GM21619 (cell line): ENCODE results near the gene BLVRA.
A peak's percentile ranks its signal among the peaks of the same experiment; 100 is the strongest.
"Not testable (repeated sequence)": the region's sequence is repeated elsewhere in the genome, so short reads cannot be mapped to it uniquely, and the experiment has no call there.

ENCODE experiments used
- ATAC-seq: cut with Tn5 transposase; IDR thresholded peaks from one replicate; pipeline ENCODE4 v1.9.1; 2021; ENCODE audit not compliant: unreplicated experiment

The BLVRA gene

DNA sequence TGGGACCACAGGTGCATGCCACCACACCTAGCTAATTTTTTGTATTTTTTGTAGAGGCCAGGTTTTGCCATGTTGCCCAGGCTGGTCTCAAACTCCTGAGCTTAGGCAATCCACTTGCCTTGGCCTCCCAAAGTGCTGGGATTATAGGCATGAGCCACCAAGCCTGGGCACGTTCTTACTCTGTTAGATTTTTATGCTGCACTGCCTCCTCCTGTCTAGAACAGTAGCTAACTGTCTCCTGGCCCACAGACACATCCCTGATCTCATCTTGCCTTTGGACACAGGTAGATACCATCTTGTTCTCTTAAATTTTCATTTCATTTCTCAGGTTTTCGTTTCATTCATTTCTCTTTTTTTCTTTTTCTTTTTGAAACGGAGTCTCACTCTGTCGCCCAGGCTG, 41.1 kb downstream of the BLVRA start:
- no peak for ATAC-seq

DNA sequence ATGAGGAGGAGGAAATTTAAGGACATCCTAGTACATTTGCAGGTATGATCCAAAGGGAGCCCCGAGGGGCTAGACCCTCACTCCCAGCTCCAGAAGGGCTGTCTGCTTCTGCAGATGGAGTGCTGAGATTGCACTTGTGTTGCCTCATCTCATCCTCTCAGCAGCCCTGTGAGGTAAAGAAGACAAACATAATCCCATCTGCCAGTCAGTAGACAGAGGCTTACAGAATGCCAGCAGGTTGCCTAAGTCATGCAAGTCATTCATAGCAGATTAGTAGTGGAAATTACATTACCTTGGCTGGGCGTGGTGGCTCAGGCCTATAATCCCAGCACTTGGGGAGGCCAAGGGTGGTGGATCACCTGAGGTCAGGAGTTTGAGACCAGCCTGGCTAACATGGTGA, 45.4 kb downstream of the BLVRA start:
- no peak for ATAC-seq

GRCh38 chr7:43808410-43808809, 49.9 kb downstream of the BLVRA start:
- no peak for ATAC-seq

DNA sequence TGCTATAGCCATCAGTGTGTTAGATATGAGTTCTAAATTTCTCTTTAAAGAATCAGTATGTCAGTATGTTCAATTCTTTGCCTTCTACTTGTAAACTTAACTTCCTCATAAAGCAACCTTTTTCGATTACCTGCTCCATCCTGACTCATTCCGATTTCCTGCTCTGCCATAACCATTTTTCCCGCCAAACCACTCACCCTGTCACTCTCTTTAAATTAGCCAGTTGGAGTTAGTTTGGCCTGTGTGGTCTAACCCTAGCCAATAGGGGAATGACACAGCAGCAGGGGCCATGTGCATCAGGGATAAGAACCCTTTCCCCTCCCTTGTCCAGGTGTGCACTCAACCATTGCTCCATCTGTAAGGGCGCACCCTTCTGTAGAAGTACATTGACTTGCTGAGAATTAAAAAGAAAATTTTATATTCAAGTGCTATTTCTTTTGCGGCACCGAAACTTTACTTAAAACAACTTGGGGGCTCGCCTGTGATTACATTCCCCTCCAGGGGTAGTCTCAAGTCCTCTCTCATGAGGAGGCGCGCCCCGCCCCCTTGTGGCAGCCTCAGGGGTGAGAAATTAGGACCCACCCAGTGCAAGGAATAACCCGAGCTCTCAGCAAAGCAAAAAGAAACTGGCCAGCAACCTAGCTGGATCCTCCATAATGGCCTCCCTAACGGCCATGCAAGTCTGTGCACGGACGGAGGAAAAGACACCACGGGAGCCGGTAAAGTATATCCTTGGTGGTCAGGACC, 51.9 kb downstream of the BLVRA start:
- ATAC-seq = not testable (repeated sequence)

GRCh38 chr7:43815373-43815772, 56.9 kb downstream of the BLVRA start:
- no peak for ATAC-seq

DNA sequence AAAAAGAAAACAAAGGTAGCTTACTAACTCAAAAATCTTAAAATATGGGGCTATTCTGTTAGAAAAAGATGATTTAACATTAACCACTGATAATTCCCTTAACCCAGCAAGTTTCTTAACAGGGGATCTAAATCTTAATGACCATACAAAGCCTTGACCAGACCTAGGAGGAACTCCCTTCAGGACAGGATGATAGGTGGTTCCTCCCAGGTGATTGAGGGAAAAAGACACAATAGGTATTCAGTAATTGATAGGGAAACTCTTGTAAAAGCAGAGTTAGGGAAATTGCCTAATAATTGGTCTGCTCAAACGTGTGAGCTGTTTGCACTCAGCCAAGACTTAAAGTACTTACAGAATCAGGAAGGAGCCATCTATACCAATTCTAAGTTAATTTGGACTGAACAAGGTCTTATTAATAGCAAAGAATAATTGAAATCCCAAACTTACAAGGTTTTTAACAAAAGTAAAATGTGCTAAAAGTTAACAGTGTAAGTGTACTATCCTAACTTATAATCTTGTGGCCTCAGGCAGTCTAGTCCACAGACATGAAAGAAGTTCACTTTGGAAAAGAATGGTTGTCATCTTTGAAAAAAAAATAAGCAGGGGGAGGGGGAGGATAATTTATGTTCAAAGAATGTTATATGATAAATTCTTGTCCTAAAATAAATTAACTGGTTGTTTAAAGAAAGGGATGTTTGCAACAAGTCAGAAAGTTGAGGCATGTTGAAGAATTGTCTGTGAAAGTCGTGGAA, 57.7 kb downstream of the BLVRA start:
- not testable (repeated sequence) for ATAC-seq

GRCh38 chr7:43823425-43823824, 64.9 kb downstream of the BLVRA start:
- ATAC-seq = not testable (repeated sequence)

GRCh38 chr7:43823941-43824340, 65.5 kb downstream of the BLVRA start:
- no peak for ATAC-seq

DNA sequence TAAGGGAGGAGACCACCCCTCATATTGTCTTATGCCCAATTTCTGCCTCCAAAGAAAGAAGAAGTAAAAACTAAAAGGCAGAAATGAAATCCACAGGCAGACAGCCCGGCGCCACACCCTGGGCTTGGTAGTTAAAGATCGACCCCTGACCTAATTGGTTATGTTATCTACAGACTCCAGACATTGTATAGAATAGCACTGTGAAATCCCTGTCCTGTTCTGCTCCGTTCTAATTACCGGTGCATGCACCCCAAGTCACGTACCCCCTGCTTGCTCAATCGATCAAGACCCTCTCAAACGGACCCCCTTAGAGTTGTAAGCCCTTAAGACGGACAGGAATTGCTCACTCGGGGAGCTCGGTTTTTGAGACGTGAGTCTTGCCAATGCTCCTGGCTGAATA, 66.0 kb downstream of the BLVRA start:
- ATAC-seq = not testable (repeated sequence)

GRCh38 chr7:43824963-43825362, 66.5 kb downstream of the BLVRA start:
- no peak for ATAC-seq

- ATAC-seq = no peak
These were observed 66.9 kb downstream of the BLVRA start for GRCh38 chr7:43825391-43825808.

GRCh38 chr7:43830917-43831316, 72.4 kb downstream of the BLVRA start:
- ATAC-seq = not testable (repeated sequence)

GRCh38 chr7:43834463-43835251, 76.2 kb downstream of the BLVRA start:
- ATAC-seq = peak; percentile 43

GRCh38 chr7:43838201-43838658, 79.8 kb downstream of the BLVRA start:
- no peak for ATAC-seq

- ATAC-seq = no peak
These were observed 84.8 kb downstream of the BLVRA start for GRCh38 chr7:43843296-43843695.

- no peak for ATAC-seq
These were observed 85.8 kb downstream of the BLVRA start for GRCh38 chr7:43844257-43844656.

DNA sequence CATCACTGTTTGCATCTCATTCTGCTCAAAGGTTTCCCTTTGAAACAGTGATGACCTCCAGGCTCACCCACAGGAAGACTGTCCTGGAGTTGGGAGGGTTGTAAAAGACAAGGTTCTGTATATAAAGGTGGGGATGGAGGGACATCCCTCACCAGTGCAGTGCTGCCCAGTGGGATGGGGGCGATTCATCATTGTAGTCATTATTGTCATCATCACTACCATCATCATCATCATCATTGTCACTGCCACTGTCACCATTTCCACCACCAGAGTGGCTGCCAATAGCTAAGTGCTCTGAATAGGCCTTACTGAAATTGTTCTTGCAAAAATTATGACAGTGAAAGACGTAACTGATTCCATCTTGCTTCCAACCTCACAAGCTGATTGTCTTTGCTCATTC, 86.2 kb downstream of the BLVRA start:
- ATAC-seq = no peak

GRCh38 chr7:43847496-43847895, 89.0 kb downstream of the BLVRA start:
- ATAC-seq = no peak

DNA sequence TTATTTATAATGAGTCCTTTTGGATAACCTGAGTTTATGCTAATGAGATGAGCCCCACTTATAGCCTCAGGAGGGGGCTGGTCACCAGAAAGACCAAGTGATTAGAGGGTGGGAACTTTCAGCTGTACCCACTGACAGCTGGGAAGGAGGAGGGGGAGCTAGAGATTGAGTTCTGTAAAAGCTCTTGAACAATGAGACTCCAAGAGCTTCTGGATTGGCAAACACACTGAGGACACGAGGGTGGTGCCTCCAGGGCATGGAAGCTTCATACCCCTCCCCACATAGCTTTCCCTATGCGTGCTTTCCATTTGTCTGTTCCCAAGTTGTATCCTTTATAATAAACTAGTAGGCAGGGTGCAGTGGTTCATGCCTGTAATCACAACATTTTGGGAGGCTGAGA, 90.6 kb downstream of the BLVRA start:
- ATAC-seq = no peak

- peak; percentile 60 for ATAC-seq
These were observed 92.1 kb downstream of the BLVRA start for GRCh38 chr7:43850348-43851116.

DNA sequence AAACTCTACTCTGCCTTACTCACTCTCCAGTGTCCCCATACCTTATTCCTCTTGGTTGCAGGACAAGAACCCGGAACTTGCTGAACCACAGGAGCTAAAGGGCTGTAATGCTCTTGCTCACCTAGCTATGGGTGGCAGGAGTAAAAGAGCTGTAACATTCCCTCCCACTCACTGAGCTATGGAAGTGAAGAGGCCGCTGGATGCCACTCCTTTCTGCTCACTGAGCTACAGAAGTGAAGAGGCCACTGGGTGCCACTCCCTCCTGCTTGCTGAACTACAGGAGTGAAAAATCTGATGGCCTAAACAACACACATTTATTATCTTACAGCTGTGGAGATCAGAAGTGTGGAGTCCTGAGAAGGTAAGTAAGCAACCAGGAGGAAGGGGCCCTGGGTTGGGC, 93.3 kb downstream of the BLVRA start:
- ATAC-seq = no peak
